Breast epithelium (tissue), 4 donors: ENCODE results near the gene IL3RA. TPM values are rescaled to one million over a fixed set of nuclear protein-coding genes. Genes with fewer than 3 reads are reported as not detected.

Experiments
- DNase-seq, 2 donors: peaks; one replicate each; pipeline ENCODE4 v3.0.0-alpha.2; 2019; ENCODE audit warnings: low spot score in 2 of 2
- H3K27ac ChIP-seq, 2 donors: fragments of 200-600 bp; sonication (generic) in 1 of 2; one replicate each; pipeline ENCODE4 v1.5.1; 2016 to 2019; ENCODE audit warnings: mild to moderate bottlenecking in 1 of 2
- H3K27me3 ChIP-seq, 2 donors: fragments of 200-600 bp; sonication (generic) in 1 of 2; one replicate each; pipeline versions ENCODE4 v1.5.1 to v1.6.0; 2017 to 2019; ENCODE audit warnings: control low read depth in 1 of 2, mild to moderate bottlenecking in 1 of 2
- H3K36me3 ChIP-seq: fragments of 200-600 bp; one replicate; pipeline ENCODE4 v1.5.1; 2019
- H3K4me1 ChIP-seq, 2 donors: fragments of 200-600 bp; sonication (generic); one replicate each; pipeline ENCODE4 v1.5.1; 2016 to 2019; ENCODE audit warnings: control low read depth in 1 of 2
- H3K4me3 ChIP-seq, 3 donors: fragments of 200-600 bp; sonication (generic); 1 replicate in 2 of 3; 2 replicates in 1 of 3; pipeline ENCODE4 v1.5.1; 2016 to 2019; ENCODE audit warnings: mild to moderate bottlenecking in 3 of 3, moderate library complexity in 2 of 3
- H3K9me3 ChIP-seq, 2 donors: fragments of 200-600 bp; sonication (generic) in 1 of 2; one replicate each; pipeline ENCODE4 v1.5.1; 2016 to 2019; ENCODE audit warnings: control low read depth in 1 of 2
- POLR2A ChIP-seq: fragments of 450-650 bp; IDR thresholded peaks from one replicate; pipeline ENCODE4 v1.6.1; 2016; ENCODE audit warnings: antibody characterized with exemption, mild to moderate bottlenecking, moderate library complexity
- POLR2AphosphoS5 ChIP-seq, 3 donors: sonication (generic); formaldehyde crosslinking; IDR thresholded peaks; one replicate each; pipeline ENCODE4 v1.6.1; 2017; ENCODE audit warnings: antibody characterized with exemption in 3 of 3
- intact Hi-C: fragments of 100-400 bp; cut with DNase I; formaldehyde crosslinking; loops from one replicate; pipeline ENCODE4 v1.15.1; 2023; ENCODE audit warnings: low total_unique reads
- total RNA-seq, 3 donors: library from RNA; depleted of rRNA; stranded (reverse); fragments of >200 nt; gene quantifications; one replicate each; pipeline ENCODE4 v1.1.0, GENCODE V29; 2016
- TF ChIP-seq, protein P1 (sequence below), 3 donors: fragments of 450-650 bp; IDR thresholded peaks; one replicate each; pipeline ENCODE4 v1.5.1; 2016 to 2017; ENCODE audit warnings: antibody characterized with exemption in 3 of 3, mild to moderate bottlenecking in 3 of 3, moderate library complexity in 3 of 3

The IL3RA gene
- total RNA-seq, 3 donors from 2014 or later = 2.9 to 7.5 (median 7.4) TPM

DNA sequence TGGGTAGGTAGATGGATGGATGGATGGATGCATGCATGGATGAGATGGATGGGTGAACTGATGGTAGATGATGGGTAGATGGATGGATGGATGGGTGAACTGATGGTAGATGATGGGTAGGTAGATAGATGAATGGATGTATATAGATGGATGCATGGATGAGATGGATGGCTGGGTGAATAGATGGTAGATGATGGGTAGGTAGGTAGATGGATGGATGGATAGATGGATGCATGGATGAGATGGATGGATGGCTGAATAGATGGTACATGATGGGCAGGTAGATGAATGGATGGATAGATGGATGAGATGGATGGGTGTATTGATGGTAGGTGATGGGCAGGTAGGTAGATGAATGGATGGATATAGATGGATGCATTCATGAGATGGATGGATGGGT, 70.5 kb downstream of the IL3RA start:
- peaks cover 4% of the 10 kb centered on the region for H3K36me3 ChIP-seq
- H3K27me3 ChIP-seq = no peaks in the 10 kb centered on the region
- no peaks in the 10 kb centered on the region for H3K4me1 ChIP-seq
- TF ChIP-seq, protein P1, sequence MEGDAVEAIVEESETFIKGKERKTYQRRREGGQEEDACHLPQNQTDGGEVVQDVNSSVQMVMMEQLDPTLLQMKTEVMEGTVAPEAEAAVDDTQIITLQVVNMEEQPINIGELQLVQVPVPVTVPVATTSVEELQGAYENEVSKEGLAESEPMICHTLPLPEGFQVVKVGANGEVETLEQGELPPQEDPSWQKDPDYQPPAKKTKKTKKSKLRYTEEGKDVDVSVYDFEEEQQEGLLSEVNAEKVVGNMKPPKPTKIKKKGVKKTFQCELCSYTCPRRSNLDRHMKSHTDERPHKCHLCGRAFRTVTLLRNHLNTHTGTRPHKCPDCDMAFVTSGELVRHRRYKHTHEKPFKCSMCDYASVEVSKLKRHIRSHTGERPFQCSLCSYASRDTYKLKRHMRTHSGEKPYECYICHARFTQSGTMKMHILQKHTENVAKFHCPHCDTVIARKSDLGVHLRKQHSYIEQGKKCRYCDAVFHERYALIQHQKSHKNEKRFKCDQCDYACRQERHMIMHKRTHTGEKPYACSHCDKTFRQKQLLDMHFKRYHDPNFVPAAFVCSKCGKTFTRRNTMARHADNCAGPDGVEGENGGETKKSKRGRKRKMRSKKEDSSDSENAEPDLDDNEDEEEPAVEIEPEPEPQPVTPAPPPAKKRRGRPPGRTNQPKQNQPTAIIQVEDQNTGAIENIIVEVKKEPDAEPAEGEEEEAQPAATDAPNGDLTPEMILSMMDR (IDR thresholded peaks at IDR 0.05) = no peak
- TF ChIP-seq POLR2AphosphoS5 (IDR thresholded peaks at IDR 0.05) (no peak), POLR2A (no peak)
- no peak for DNase-seq
- no peak overlapping the region for H3K4me3 ChIP-seq
- no peaks in the 10 kb centered on the region for H3K9me3 ChIP-seq
- no peak overlapping the region for H3K27ac ChIP-seq
- intact Hi-C loops = no loop called here

DNA sequence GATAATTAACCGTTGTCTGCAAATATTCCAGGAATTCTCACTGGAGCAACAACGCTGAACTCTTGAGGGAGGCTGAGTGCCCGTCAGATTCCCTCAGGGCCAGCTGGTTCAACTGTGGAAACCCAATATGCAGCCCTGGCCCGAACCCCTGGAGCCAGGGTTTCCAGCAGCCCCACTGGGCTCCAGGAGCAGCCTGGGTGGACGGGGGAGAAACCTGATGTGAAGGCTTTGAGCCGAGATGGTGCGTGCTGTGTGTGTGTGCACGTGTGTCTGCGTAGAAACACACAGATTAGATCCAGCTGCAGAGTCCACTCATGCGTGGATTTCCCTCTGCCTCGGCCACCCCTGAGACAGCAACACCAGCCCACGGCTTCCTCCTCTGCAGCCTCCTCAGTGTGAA, 74.7 kb downstream of the IL3RA start:
- no peaks in the 10 kb centered on the region for H3K4me1 ChIP-seq
- TF ChIP-seq POLR2AphosphoS5 (IDR thresholded peaks at IDR 0.05) (no peak), POLR2A (no peak)
- TF ChIP-seq, protein P1 (IDR thresholded peaks at IDR 0.05) = no peak
- DNase-seq = no peak
- no peak overlapping the region for H3K4me3 ChIP-seq
- no peaks in the 10 kb centered on the region for H3K9me3 ChIP-seq
- H3K36me3 ChIP-seq = peaks cover 3% of the 10 kb centered on the region
- H3K27ac ChIP-seq = no peak overlapping the region
- intact Hi-C loops = no loop called here
- H3K27me3 ChIP-seq = no peaks in the 10 kb centered on the region

DNA sequence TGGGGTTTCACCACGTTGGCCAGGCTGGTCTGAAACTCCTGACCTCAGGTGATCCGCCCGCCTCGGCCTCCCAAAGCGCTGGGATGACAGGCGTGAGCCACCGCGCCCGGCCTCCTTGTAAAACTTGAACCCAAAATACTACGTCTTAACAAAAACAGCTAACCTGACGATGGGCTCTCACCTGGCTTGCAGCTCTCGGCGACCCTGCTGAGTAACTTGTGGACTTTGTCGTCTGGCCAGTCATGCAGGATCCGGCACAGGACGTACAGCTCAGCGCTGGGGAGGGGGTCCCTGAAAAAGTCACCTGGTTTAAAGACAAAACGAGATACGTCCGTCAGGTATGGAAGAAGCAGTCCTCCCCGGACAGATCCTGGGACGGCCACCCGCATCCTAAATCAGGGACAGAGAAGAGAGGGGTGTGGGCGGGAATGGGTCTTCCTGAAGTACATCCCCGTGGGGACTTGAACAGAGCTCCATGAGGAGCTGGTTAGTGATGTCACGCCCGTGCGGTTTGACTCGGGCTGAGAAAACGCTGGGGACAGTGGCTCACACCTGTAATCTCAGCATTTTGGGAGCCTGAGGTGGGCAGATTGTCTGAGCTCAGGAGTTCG, 76.1 kb downstream of the IL3RA start:
- Histone ChIP-seq H3K4me1 (no peaks in the 10 kb centered on the region), H3K4me3 (no peak overlapping the region), H3K36me3 (peaks cover 3% of the 10 kb centered on the region), H3K9me3 (no peaks in the 10 kb centered on the region), H3K27ac (no peak overlapping the region), H3K27me3 (no peaks in the 10 kb centered on the region)
- DNase-seq = peak in 1 of 2 donors; percentile 41
- intact Hi-C loops = no loop called here
- TF ChIP-seq POLR2A (no peak), POLR2AphosphoS5 (IDR thresholded peaks at IDR 0.05) (no peak)
- TF ChIP-seq, protein P1 (IDR thresholded peaks at IDR 0.05) = no peak

DNA sequence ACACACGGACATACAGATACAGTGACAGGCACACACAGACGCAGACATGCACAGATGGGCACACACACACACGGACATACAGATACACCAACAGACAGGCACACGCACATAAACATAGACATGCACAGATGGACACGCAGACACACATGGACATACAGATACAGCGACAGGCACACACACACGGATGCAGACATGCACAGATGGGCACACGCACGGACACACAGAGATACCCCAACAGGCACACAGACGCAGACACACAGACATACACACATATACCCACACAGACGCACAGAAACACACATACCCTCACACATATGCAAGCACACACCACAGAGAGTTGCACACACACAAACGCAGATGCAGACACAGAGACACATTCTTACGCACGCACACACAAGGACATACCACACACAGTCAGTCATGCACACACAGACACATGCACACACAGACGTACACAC, 79.8 kb downstream of the IL3RA start:
- peaks cover 10% of the 10 kb centered on the region for H3K36me3 ChIP-seq
- intact Hi-C loops = no loop called here
- no peak overlapping the region for H3K27ac ChIP-seq
- no peaks in the 10 kb centered on the region for H3K27me3 ChIP-seq
- peaks cover 5 to 9% of the 10 kb centered on the region in 2 donors for H3K9me3 ChIP-seq
- TF ChIP-seq POLR2AphosphoS5 (IDR thresholded peaks at IDR 0.05) = no peak
- TF ChIP-seq, protein P1 (IDR thresholded peaks at IDR 0.05) = no peak
- no peak for TF ChIP-seq POLR2A
- H3K4me3 ChIP-seq = no peak overlapping the region
- no peaks in the 10 kb centered on the region for H3K4me1 ChIP-seq
- no peak for DNase-seq

DNA sequence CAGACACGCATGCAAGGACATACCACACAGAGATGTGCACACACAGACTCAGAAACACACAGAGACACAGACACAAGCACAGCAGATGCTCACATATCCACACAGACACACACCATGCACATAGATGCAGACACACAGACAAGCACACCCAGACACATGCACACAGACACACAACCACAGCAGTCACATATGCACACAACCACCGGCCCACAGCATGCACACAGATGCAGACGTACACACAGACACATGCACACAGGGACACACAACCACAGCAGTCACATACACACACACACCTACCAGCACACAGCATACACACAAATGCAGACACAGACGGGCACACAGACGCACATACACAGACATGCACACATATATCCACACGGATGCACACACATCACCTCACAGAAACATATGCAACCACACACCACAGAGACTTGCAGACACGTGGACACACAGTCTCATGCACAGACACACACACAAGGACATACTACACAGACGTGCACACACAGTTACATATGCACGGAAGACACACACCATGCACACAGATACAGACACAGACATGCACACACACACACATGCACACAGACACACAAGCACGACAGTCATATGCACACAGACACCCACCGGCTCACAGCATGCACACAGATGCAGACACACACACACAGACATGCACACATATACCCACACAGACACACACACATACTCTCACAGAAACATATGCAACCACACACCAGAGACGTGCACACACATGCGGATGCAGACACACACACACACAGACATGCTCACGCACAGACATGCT, 80.6 kb downstream of the IL3RA start:
- TF ChIP-seq, protein P1 (IDR thresholded peaks at IDR 0.05) = no peak
- TF ChIP-seq POLR2AphosphoS5 (IDR thresholded peaks at IDR 0.05) = no peak
- no peak for TF ChIP-seq POLR2A
- peaks cover 8 to 15% of the 10 kb centered on the region in 2 donors for H3K9me3 ChIP-seq
- no peaks in the 10 kb centered on the region for H3K27me3 ChIP-seq
- H3K27ac ChIP-seq = no peak overlapping the region
- no peak overlapping the region for H3K4me3 ChIP-seq
- peaks cover 15% of the 10 kb centered on the region for H3K36me3 ChIP-seq
- intact Hi-C loops = no loop called here
- no peaks in the 10 kb centered on the region for H3K4me1 ChIP-seq
- DNase-seq = no peak
